ENCODE results near the gene CABP4.

Gene CABP4

DNA sequence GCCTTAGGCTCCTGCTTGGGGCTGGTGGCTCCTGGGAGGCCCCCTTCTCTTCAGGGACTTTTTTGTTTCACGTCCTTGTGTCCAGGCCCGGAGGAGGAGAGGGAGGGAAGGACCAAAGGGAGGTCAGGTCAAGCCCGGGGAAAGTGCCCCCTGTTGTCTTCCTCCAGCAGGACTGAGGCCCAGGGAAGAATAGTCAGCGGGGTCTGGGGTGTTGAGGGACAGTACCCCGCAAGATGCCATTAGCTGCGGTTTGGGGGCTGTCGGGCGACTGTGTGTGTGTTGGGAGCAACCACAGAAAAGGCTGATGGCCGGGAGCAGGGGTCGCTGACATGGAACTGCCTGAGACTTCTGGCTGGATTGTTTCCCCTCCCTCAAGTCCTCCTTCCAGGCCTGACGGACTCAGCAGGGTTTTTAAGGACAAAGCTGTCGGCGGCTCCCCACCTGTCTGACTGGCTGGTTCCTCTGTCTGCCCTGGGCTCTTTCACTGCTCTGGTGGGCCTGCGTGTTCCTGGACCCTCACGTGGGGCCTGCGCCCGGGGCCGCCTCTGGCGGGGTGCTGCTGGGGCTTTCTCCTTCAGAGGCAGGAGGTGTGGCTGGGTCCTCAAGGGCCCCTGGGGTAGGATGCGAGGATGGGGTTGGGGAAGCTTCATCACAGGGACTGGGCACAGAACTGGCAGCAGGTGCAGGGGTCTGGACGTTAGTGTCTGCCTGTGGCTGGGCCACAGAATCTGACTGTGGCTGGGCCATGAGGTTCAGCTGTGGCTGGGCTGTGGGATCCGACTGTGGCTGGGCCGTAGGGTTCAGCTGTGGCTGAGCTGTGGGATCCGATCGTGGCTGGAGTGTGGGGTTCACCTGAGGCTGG, 4.1 kb upstream of the CABP4 start:
- Histone ChIP-seq H3K4me3 (IDR thresholded peaks at IDR 0.05; ENCODE audit: insufficient read depth, low read depth, low read length) (no peak overlapping the region), H3K27ac (no peak overlapping the region), H3K27me3 (ENCODE audit: insufficient read depth, low read depth) (peaks cover 20% of the 10 kb centered on the region), H2AFZ (ENCODE audit: low read depth) (no peak overlapping the region), H4K20me1 (ENCODE audit: insufficient read depth) (no peaks in the 10 kb centered on the region), H3K36me3 (ENCODE audit: insufficient read depth) (no peaks in the 10 kb centered on the region), H3K4me1 (ENCODE audit: low read depth, poor library complexity, severe bottlenecking) (no peaks in the 10 kb centered on the region), H3K79me2 (ENCODE audit: insufficient read depth, low read depth) (no peaks in the 10 kb centered on the region), H3K9ac (no peak overlapping the region), H3K4me2 (no peak overlapping the region)
- TF ChIP-seq CTCF (conservative IDR thresholded peaks at IDR 0.05; ENCODE audit: low read depth, low read length) = no peak

DNA sequence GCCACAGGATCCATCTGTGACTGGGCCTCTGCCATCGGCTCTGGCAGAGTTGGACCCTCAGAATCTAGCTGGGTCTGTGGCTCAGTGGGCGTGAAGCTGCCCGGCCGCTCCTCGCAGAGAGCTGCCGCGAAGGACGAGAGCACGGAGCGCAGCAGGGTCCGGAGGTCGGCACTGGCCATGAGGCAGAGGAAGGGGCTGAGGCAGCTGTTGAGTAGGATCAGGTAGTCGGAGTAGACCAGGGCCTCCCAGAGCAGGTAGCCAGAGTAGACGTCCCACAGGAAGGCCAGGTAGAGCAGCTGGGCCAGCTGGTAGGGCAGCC, 3.5 kb upstream of the CABP4 start:
- no peak for TF ChIP-seq CTCF (conservative IDR thresholded peaks at IDR 0.05; ENCODE audit: low read depth, low read length)
- Histone ChIP-seq H3K9ac (no peak overlapping the region), H3K27me3 (ENCODE audit: insufficient read depth, low read depth) (peaks cover 16% of the 10 kb centered on the region), H3K4me1 (ENCODE audit: low read depth, poor library complexity, severe bottlenecking) (no peaks in the 10 kb centered on the region), H2AFZ (ENCODE audit: low read depth) (no peak overlapping the region), H3K27ac (no peak overlapping the region), H3K4me3 (IDR thresholded peaks at IDR 0.05; ENCODE audit: insufficient read depth, low read depth, low read length) (no peak overlapping the region), H3K79me2 (ENCODE audit: insufficient read depth, low read depth) (no peaks in the 10 kb centered on the region), H3K4me2 (no peak overlapping the region), H4K20me1 (ENCODE audit: insufficient read depth) (no peaks in the 10 kb centered on the region), H3K36me3 (ENCODE audit: insufficient read depth) (no peaks in the 10 kb centered on the region)

- no peaks in the 10 kb centered on the region for H3K4me1 ChIP-seq (ENCODE audit: low read depth, poor library complexity, severe bottlenecking)
- H2AFZ ChIP-seq (ENCODE audit: low read depth) = no peak within 1 kb of the TSS
- H4K20me1 ChIP-seq (ENCODE audit: insufficient read depth) = no peaks in the 10 kb centered on the region
- H3K27me3 ChIP-seq (ENCODE audit: insufficient read depth, low read depth) = peaks cover 9% of the 10 kb centered on the region; the same call in 1 of the 2 replicates
- no peaks in the 10 kb centered on the region for H3K79me2 ChIP-seq (ENCODE audit: insufficient read depth, low read depth)
- H3K4me2 ChIP-seq = no peak within 1 kb of the TSS
- no peak for TF ChIP-seq CTCF (conservative IDR thresholded peaks at IDR 0.05; ENCODE audit: low read depth, low read length)
- no peak within 1 kb of the TSS for H3K4me3 ChIP-seq (IDR thresholded peaks at IDR 0.05; ENCODE audit: insufficient read depth, low read depth, low read length)
- no peaks in the 10 kb centered on the region for H3K36me3 ChIP-seq (ENCODE audit: insufficient read depth)
- H3K27ac ChIP-seq = no peak within 1 kb of the TSS
- no peak within 1 kb of the TSS for H3K9ac ChIP-seq
Measured at GRCh38 chr11:67452141-67452952, 2.8 kb upstream of the CABP4 start, which contains the start of gene GPR152. TSS of gene GPR152 (minus strand) at chr11:67452729. CDS start at chr11:67452724, 5 bp downstream.

DNA sequence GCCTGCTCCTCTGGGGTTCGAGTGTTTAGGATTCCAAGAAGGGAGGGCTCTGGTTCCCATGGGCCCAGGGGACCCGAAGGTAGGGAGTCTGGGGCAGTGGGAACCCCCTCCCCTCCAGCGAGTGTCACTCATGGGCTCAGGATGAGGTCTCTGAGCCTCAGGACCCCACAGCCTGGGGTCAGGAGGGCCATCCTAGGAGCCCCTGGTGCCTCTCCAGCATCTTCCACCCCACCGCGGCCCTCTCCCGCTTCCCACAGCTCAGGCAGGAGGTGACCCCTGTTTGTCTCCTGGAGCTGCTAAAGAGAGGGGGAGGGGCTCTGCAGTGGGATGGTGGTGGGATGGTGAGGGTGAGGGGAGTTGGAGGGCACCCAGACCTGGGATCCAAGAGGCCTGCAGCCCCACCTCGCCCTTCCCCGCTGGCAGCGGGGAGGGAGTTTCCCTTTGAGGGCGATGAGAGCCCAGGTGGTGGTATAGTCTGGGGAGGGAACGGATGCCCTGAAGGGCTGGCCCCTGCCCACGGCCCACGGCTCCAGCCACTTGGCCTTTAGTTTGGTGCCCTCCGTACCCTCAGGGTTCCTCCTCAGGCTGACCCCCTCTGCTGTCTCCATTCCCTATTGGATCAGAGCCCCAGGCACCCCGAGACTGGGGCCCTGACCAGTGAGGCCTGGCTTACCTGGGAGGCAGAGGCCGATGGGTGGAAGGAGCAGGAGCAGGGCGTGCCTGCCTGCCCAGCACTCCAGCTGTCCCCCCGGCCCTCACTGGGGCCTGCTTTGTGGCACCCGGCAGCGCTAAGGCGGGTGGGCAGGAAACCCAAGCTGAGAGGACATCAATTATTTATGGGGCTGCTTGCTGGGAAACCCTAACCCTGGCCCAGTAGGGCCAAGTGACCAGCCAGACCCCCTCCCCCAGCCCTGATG, 1.1 kb upstream of the CABP4 start:
- Histone ChIP-seq H3K9ac (no peak overlapping the region), H3K4me3 (IDR thresholded peaks at IDR 0.05; ENCODE audit: insufficient read depth, low read depth, low read length) (no peak overlapping the region), H4K20me1 (ENCODE audit: insufficient read depth) (no peaks in the 10 kb centered on the region), H3K4me2 (no peak overlapping the region), H3K36me3 (ENCODE audit: insufficient read depth) (no peaks in the 10 kb centered on the region), H2AFZ (ENCODE audit: low read depth) (no peak overlapping the region), H3K27me3 (ENCODE audit: insufficient read depth, low read depth) (0 out of 2 replicates have a peak, but pooled peaks cover 4% of the 10 kb centered on the region), H3K27ac (no peak overlapping the region), H3K4me1 (ENCODE audit: low read depth, poor library complexity, severe bottlenecking) (no peaks in the 10 kb centered on the region), H3K79me2 (ENCODE audit: insufficient read depth, low read depth) (no peaks in the 10 kb centered on the region)
- no peak for TF ChIP-seq CTCF (conservative IDR thresholded peaks at IDR 0.05; ENCODE audit: low read depth, low read length)

Data from KMS-11 (cell line).